GM19240 (cell line): ENCODE measurements around the gene NNAT.
"Not testable (repeated sequence)": the region's sequence is repeated elsewhere in the genome, so short reads cannot be mapped to it uniquely, and the experiment has no call there.

Experiments
- DNase-seq: peaks from one replicate; pipeline ENCODE4 v3.0.0; 2011; ENCODE audit warnings: low spot score; ENCODE audit not compliant: insufficient read length

Gene NNAT

DNA sequence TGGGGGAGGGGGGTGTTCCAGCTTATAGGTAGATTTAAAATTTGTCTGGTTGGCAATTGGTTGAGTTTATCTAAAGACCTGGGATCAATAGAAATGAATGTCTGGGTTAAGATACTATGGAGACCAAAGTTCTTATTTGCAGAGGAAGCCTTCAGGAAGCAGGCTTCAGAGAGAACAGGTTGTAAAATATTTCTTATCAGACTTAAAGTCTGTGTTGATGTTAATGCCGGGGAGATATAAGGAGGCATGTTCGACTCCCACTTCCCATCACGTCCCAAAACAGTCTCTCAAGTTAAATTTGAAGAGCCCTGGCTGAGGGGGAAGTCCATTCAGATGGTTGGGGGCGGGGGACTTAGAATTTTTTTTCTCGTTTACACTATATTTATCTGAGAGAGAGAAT is 19.0 kb downstream of the NNAT start:
- DNase-seq: no peak

DNA sequence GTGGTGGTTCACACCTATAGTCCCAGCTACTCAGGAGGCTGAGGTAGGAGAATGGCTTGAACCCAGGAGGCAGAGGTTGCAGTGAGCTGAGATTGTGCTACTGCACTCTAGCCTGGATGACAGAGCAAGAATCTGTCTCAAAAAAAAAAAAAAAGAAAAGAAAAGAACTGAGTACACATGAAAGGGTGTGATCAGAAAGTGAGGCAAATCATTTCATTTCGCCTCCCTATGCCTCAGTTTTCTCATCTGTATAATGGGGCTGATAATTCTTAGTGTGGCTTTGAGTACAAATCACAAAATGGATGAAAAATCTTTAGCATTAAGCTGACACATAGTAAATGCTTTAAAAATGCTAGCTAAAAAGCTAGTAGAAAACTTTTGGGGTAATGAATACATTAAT is 19.8 kb downstream of the NNAT start:
- DNase-seq: not testable (repeated sequence)

DNA sequence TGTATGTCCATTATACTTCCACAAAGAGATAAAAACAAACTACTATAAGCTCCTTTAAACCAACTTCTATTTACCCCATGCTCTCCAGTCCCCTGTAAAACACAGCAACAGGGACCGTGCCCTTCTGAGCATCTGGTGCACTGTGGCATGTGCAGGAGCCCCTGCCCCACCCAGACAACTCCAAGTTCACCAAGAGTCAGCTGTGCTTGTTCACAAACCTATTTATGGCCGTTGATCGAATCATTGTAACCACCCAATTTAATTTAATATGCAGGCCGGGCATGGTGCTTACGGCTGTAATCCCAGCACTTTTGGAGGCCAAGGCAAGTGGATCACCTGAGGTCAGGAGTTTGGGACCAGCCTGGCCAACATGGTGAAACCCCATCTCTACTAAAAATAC is 20.3 kb downstream of the NNAT start:
- DNase-seq: no peak

DNA sequence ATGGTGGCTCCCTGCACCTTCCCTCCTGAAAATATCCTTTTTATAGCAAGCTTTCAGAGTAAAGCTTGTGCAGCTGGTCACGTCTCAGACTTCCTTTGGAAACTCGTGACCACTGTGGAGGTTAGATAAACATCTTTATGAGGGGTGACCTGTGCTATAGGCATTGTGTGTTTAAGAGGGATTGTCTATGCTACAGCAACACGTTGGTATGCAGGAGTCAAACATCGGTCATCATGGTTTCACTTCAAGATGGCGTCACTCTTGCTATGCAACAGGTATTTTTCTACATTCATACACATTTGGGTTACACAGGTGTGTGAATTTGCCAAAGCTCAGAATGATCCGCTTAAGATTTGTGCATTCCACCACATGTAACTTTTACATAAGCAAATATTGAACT is 21.2 kb downstream of the NNAT start:
- no peak for DNase-seq

DNA sequence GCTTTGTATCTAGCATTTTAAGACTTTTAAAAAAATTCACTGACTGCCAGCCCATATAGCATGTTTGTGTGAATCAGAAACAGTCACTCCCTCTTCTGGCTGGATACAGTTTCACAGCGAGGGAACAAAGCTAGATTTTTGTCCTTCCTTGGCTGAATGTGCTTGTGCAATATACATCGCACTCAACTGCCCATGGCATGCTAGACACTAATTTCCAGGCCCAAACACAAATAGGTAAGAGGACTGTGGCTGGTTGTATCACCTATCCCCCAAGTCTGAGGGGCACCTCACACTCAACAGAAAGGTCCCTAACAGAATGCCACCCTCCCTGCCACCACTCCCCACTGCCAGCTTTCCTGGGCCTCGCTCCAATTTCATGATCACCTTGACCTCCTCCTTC is 22.8 kb downstream of the NNAT start:
- DNase-seq: no peak

DNA sequence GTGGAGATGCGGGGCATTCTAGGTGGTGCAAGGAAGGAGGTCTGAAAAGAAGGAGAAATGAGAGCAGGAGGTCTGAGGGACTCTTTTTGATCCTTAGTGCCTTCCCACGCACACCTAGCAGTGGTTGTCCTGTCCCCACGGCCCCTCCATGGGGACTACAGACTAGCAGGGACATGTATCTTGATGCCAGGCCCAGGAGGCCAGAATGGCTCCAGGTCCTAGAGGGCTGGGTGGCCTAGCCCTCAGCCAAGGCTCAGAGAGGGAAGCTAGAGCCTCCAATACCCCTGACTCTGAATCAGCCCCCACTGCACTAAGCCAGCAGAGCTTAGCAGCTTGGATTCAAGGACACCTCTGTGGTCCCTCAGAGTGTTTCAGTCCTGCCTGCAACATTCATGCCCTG is 23.3 kb downstream of the NNAT start:
- no peak for DNase-seq

DNA sequence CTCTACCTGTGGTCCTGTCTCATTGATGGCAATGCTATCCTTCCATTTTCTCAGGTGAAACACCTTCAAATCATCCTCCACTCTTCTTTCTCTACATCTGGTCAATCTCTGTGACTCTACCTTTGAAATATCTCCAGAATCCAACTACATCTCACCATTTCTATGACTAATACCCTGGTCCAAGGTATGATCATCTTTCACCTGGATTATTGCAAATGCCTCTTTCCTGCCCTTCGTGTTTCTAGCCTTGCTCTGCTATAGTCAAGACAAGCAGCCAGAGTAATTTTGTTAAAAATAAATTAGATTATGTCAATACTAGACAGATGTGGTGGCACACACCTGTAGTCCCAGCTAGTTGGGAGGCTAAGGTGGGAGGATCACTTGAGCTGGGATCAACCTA is 24.5 kb downstream of the NNAT start:
- no peak for DNase-seq

DNA sequence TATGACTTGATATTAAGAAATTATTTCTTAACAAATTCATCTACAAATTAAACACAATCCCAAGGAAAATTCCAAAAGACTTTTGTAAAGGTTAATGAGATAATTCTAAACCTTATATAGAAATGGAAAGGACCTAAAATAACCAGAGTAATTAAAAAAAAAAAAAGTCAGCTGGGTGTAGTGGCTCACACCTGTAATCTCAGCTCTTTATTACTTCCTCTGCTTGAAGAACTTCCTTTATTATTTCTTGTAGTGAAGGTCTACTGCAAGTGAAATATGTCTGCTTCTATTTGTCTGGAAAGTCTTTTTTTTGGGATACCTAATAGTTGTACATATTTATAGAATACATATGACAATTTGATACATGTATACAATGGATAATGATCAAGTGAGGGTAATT is 26.9 kb downstream of the NNAT start:
- DNase-seq: no peak

DNA sequence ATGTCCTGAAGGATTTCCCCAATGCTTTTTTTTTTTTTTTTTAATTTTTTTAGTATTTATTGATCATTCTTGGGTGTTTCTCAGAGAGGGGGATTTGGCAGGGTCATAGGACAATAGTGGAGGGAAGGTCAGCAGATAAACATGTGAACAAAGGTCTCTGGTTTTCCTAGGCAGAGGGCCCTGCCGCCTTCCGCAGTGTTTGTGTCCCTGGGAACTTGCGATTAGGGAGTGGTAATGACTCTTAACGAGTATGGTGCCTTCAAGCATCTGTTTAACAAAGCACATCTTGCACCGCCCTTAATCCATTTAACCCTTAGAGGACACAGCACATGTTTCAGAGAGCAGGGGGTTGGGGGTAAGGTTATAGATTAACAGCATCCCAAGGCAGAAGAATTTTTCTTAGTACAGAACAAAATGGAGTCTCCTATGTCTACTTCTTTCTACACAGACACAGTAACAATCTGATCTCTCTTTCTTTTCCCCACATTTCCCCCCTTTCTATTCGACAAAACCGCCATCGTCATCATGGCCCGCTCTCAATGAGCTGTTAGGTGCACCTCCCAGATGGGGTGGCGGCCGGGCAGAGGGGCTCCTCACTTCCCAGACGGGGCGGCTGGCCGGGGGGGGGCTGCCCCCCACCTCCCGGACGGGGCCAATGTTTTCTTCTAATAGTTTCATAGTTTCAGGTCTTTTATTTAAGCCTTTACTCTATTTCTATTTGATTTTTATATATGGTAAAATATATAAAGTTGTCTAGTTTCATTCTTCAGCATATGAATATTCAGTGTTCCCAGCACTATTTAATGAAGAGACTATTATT is 29.3 kb downstream of the NNAT start:
- not testable (repeated sequence) for DNase-seq

DNA sequence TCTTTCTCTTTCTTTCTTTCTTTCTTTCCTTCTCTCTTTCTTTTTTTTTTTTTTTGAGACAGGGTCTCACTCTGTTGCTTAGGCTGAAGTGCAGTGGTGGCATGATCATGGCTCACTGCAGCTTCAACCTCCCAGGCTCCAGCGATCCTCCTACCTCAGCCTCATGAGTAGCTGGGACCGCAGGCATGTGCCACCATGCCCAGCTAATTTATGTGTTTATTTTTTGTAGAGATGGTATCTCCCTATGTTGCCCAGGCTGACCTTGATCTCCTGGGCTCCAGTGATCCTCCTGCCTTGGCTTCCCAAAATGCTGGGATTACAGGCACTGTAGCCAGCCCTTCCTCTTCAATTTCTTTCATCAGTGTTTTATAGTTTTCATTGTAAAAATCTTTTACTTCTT is 30.6 kb downstream of the NNAT start:
- DNase-seq: not testable (repeated sequence)

DNA sequence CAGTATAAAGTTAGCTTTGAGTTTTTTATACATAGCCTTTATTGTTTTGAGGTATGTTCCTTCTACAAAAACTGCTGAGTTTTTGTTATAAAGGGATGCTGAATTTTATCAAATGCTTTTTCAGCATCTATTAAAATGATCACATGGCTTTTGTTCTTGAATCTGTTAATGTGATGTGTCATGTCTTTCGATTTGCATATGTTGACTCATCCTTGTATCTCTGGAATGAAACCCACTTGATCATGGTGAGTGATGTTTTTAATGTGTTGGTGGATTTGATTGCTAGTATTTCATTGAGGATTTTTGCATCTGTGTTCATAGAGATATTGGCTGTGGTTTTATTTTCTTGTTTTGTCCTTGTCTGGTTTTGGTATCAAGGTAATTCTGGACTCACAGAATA is 31.4 kb downstream of the NNAT start:
- no peak for DNase-seq

DNA sequence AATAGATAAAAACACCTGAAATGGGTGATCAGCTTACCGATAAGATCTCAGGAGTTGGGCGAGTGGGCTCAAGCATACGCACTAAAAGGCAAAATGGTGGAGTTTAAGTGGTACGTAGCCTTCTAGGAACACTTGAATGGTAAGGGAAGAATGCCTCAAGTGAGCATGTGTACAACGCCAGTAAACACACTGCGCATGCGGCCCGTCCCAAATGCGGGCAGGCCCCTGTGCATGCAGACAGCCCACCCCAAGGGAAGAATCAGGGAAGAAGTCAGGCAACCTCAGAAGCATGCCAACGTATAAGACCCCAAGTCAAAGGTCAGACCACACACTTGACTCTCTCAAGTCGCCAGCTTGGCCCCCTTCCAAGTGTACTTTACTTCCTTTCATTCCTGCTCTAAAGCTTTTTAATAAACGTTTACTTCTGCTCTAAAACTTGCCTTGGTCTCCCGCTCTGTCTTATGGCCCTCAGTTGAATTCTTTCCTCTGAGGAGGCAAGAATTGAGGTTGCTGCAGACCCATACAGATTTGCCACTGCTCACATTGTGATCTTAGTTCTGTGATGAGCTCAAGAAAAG is 33.8 kb downstream of the NNAT start:
- DNase-seq: not testable (repeated sequence)

DNA sequence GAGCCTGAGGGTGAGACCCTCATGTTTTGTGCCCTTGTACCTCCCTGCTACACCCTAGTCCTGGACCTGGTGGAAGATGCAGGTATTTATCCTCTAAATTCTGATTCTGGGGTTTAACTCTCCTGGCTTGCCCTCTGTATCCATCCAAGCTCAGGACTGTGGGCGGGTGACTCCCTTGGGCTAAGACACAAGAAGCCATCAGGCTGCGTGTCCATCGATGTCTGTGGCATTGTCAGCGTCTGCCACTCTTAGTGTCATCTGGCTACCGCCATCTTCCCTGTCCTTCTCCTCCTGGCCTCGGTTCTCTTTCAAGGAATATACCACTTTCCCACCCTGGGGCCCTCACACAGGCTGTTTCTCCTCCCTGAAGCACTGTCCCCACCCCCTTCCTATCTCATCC is 35.5 kb downstream of the NNAT start:
- no peak for DNase-seq

DNA sequence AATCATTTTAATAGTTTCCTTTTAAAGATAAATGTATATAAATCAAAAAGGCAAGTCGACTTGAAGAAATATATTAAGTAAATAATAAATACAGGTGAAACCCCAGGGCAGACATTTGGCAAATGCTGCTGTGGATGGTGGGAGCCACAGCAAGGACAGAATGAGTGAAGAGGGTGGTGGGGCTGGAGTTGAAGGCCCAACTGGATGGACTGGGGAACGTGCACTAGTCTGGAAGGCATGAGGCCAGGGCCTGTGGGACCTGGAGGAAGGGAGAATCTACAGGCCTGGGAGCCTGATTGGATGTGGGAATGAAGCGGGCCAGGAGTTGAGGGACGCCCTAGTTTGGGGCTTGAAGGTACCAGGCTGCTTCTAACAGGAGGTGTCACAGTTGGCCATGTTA is 37.3 kb downstream of the NNAT start:
- DNase-seq: no peak

DNA sequence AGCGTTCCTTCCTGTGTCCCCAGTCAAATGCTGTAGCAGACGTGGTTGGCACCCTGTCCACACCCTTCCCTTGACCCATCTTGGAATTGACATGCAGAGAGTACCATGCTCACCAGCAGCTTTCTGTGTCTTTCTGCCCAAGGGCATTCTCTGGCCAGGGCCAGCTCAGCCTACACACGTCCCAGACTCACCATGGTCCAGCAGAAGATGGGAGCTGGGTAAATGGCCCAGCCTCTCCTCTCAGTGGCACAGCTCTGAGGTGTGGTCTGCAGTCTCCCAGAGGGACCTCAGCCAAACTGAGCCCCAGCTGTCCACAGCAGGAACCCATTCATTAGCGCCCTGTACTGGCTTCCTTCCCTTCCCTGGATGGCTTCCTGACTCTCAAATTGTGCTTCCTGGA is 37.7 kb downstream of the NNAT start:
- no peak for DNase-seq

DNA sequence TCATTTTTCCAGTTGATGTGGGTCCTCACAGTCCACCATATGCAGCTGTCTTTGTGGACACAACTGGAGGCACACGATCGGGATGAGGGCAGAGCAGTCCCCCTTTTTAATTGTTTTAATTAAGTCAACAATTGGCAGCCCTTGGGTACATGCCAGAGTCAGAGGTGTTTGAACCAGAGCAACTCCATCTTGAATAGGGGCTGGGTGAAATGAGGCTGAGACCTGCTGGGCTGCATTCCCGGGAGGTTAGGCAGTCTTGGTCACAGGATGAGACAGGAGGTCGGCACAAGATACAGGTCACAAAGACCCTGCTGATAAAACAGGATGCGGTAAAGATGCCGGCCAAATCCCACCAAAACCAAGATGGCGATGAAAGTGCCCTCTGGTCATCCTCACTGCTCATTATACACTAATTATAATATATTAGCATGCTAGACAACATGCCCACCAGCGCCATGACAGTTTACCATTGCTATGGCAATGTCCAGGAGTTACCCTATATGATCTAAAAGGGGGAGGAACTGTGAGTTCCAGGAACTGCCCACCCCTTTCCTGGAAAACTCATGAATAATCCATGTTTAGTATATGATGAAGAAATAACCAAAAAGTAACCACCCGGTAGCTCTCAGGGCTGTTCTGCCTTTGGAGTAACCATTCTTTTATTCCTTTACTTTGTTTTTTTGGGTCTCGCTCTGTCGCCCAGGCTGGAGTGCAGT is 38.4 kb downstream of the NNAT start:
- no peak for DNase-seq

DNA sequence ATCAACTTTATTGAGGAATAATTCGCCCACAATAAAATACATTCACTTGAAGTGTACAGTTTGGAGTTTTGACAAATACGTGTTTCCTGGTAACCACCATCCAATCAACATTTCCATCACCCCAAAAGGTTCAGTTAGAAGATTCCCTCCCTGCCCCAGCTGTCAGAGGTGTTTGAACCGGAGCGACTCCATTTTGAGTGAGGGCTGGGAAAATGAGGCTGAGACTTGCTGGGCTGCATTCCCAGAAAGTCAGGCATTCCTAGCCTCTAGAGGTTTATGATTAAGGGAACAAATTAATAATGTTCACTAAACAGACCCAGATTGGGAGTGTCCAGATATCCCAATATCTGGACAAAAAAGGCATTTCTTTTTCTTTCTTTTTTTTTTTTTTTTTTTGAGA is 39.6 kb downstream of the NNAT start:
- no peak for DNase-seq

DNA sequence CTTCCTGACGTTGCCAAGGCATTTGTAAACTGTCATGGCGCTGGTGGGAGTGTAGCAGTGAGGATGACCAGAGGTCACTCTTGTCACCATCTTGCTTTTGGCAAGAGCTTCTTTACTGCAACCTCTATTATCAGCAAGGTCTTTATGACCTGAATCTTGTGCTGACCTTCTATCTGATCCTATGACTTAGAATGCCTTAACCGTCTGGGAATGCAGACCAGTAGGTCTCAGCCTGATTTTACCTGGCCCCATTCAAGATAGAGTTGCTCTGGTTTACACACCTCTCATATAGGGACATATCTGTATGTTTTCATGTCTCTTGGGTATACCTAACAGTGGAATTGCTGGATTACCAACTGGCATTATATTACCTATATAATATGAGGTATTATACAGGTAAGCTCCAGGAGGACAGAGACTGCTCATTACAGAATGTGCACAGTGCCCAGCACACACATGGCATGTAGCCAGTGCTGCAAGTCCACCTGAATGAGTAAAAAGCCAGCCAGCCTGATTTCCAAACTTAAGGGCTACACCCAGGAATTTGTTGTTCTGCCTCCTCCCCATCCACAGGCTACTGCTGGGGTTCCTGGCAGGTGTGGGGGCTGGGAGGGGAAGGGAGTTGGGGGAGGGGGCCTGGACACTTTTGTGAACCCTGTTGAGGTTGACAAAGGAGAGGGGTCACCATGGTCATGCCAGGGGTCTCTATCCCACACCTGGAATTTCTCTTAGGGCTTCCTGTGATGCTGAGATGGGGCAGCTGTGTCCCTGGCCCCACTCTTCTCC is 41.8 kb downstream of the NNAT start:
- DNase-seq: no peak

DNA sequence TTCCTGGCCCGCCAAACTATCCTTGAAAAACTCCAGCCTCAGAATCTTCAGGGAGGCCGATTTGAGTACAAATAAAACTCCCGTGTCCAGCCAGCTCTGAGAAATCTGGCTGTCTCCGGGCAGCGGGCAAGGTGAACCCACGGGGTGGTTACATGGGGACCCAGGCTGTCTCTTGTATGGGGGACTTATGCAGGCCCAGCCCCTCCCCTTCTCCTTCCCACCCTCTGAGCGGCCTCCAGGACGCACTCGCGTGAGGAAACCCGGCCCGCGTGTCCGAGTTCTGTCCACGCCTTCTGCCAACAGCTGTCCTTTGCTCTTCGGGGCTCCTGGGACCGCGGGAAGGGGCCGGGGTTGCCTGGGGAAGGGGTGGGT is 43.0 kb downstream of the NNAT start:
- no peak for DNase-seq

DNA sequence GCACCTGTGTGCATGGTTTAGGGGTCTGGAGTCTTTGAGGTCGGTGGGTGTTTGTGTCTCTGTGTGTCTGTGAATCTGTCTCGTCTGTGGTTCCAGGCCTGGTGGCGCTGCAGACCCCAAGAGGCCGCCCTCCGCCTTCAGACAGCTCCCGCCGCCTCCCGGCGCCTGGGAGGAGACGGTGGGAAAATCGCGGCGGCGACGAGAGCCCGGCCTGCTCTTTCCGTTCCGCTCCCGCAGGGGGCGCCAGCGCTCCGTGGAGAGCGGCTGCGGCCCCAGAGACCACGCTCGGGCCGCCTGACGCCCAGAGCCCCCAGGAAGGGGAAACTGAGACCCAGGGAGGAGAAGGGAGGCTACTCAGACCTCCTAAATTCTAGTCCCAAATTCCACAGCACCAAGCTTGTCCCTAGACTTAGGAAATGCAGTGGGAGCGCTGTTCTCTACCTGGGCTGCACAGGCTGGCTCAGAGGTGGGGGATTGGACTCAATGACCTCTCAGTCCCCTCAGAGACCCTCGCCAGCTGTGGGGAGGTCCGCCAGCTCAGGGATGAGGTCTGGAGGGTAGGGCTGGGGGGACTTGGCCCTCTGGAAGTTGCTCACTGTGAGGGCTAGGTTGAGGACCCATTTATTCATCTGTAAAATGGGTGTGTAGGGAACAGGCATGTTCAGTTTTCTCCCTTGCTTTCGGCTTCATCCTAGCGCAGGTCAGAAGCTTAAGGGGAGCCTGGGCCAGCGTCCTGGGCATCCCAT is 43.5 kb downstream of the NNAT start:
- DNase-seq: peak; percentile 22

DNA sequence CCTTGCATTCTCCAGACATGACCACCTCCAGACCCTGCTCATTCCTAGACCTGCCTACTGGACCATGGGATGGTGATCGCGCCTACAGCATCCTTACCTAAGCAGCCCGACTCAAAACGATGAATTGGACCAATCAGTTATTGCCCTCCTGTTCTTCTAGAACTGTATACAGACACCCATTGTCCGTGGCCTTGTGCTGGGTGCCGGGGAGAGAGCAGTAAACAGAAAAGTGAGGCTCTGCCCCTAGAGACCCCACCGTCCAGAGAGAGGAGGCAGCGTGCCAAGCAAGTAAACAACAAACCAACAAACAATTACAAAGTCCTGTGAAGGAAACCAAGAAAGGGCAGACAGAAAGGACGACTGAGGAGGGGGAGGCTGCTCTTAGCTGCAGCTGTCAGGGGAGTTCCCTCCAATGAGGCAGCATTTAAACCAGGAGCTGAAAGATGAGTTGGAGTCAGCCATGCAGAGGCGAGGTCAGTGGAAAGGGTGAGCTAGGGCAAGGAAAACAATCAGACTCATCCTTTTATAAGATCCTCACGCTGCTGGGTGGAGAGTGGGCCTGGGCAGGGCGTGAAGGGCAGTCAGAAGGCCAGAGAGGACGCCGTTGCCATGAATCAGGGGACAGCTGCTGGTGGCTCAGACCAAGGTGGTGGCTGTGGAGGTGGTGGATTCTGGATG is 44.2 kb downstream of the NNAT start:
- DNase-seq: no peak
